ENCODE measurements around the gene ZNF609. TPM values are rescaled to one million over a fixed set of nuclear protein-coding genes. Genes with fewer than 3 reads are reported as not detected.

ZNF609 gene
- total and polyA plus RNA-seq, 2 of the 13 experiments (the other 11 are each of a cell fraction or from before 2014, with no cell fraction given) = 8.9 to 9.9 TPM

DNA sequence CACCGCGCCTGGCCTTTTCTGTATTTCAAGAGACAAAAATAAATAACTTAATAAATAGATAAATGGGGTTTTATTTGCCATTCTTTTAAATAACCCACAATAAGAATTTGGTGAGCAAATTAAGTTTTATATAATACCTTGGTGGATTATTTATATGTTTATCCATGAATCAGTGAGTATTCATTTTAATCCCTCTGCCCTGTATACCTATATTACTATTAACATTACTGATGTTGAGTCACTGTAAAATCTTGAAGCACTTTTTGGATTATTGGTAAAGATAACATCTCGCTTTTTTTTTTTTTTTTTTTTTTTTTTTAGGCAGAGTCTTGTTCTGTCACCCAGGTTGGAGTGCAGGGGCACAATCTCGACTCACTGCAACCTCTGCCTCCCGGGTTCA, 154.1 kb downstream of the ZNF609 start:
- no TSS peak for BruUV-seq (replicated peaks)
- Histone ChIP-seq H3K27me3 (ENCODE audit: control insufficient read depth in 1 of 2, insufficient read depth in 2 of 2, low read length in 2 of 2) (no peaks in the 10 kb centered on the region), H3K9ac (ENCODE audit: insufficient read depth, low read depth, low read length) (no peak overlapping the region), H3K4me2 (ENCODE audit: low read depth, low read length) (no peak overlapping the region), H3K4me1 (ENCODE audit: insufficient read depth, low read length) (peaks cover 50% of the 10 kb centered on the region), H3K9me3 (ENCODE audit: low read length) (no peaks in the 10 kb centered on the region), H3K27ac (ENCODE audit: extremely low read length, insufficient read depth, low read length) (no peak overlapping the region), H3K79me2 (ENCODE audit: insufficient read depth, low read length) (peaks cover 16% of the 10 kb centered on the region), H2AFZ (ENCODE audit: low read length) (no peak overlapping the region), H3K36me3 (replicated peaks in 1 of 2; ENCODE audit: control insufficient read depth in 1 of 2, insufficient read depth in 2 of 2, low read length in 2 of 2) (no peaks in the 10 kb centered on the region), H3K4me3 (replicated peaks in 1 of 3; ENCODE audit: insufficient read depth in 1 of 3, low read depth in 2 of 3, low read length in 3 of 3) (no peak overlapping the region), H4K20me1 (ENCODE audit: insufficient read depth, low read length) (no peaks in the 10 kb centered on the region)
- 100% methylated on average over 5 of the region's 5 CpGs for WGBS (ENCODE audit: low lambda C conversion rate)
- ATAC-seq (no peak), FAIRE-seq (no peak), DNase-seq (ENCODE audit: low spot score) (no peak)
- intact Hi-C loops (cut with micrococcal nuclease; ENCODE audit: unreplicated experiment) (loop anchor here (5.0 kb wide), 1 partner anchor 38 kb away; no protein-coding TSS in a partner anchor), in situ Hi-C loops (cut with HindIII; ENCODE audit: extremely low pct_ligation_motif_present, low pct_unique_long_range_greater_than_20kb) (no loop called here)
- TF ChIP-seq ZNF510 (CRISPR knock-in tag; IDR thresholded peaks at IDR 0.05; ENCODE audit: low read depth) (no peak), SP2 (CRISPR knock-in tag; IDR thresholded peaks at IDR 0.05) (no peak), KDM5B (CRISPR knock-in tag; IDR thresholded peaks at IDR 0.05; ENCODE audit: borderline replicate concordance) (no peak), ZNF235 (CRISPR knock-in tag; IDR thresholded peaks at IDR 0.05; ENCODE audit: borderline replicate concordance) (no peak), MIER3 (CRISPR knock-in tag; IDR thresholded peaks at IDR 0.05; ENCODE audit: borderline replicate concordance) (no peak), SAFB2 (CRISPR knock-in tag; IDR thresholded peaks at IDR 0.05; ENCODE audit: borderline replicate concordance, low read depth) (no peak), RFXANK (CRISPR knock-in tag; IDR thresholded peaks at IDR 0.05) (no peak), ZNF768 (CRISPR knock-in tag; IDR thresholded peaks at IDR 0.05) (no peak), ZFP82 (CRISPR knock-in tag; IDR thresholded peaks at IDR 0.05; ENCODE audit: borderline replicate concordance) (no peak), TCF7 (IDR thresholded peaks at IDR 0.05; ENCODE audit: low read depth) (no peak), ZNF678 (CRISPR knock-in tag; IDR thresholded peaks at IDR 0.05) (no peak), ZNF224 (CRISPR knock-in tag; IDR thresholded peaks at IDR 0.05) (no peak)
- TF ChIP-seq, protein P1, sequence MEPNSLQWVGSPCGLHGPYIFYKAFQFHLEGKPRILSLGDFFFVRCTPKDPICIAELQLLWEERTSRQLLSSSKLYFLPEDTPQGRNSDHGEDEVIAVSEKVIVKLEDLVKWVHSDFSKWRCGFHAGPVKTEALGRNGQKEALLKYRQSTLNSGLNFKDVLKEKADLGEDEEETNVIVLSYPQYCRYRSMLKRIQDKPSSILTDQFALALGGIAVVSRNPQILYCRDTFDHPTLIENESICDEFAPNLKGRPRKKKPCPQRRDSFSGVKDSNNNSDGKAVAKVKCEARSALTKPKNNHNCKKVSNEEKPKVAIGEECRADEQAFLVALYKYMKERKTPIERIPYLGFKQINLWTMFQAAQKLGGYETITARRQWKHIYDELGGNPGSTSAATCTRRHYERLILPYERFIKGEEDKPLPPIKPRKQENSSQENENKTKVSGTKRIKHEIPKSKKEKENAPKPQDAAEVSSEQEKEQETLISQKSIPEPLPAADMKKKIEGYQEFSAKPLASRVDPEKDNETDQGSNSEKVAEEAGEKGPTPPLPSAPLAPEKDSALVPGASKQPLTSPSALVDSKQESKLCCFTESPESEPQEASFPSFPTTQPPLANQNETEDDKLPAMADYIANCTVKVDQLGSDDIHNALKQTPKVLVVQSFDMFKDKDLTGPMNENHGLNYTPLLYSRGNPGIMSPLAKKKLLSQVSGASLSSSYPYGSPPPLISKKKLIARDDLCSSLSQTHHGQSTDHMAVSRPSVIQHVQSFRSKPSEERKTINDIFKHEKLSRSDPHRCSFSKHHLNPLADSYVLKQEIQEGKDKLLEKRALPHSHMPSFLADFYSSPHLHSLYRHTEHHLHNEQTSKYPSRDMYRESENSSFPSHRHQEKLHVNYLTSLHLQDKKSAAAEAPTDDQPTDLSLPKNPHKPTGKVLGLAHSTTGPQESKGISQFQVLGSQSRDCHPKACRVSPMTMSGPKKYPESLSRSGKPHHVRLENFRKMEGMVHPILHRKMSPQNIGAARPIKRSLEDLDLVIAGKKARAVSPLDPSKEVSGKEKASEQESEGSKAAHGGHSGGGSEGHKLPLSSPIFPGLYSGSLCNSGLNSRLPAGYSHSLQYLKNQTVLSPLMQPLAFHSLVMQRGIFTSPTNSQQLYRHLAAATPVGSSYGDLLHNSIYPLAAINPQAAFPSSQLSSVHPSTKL (CRISPR knock-in tag; IDR thresholded peaks at IDR 0.05) = no peak
- POLR2A ChIA-PET = no interaction called here
- CTCF ChIA-PET (ENCODE audit: low intra/inter-chr PET ratio, low total read pairs) = no interaction called here
